K562 (cell line): ENCODE results near the gene PKLR. TPM values are rescaled to one million over a fixed set of nuclear protein-coding genes. Genes with fewer than 3 reads are reported as not detected.
A peak's percentile ranks its signal among the peaks of the same experiment; 100 is the strongest.

Experiments
- ATAC-seq: fragments of 200-7000 bp; cut with Tn5 transposase; 3 replicates; pipeline ENCODE4 v1.9.1; 2020; ENCODE audit warnings: moderate library complexity
- BruUV-seq: library from RNA; stranded (reverse); fragments of 400-500 nt; replicated peaks from 2 replicates; lab custom pipeline; 2021; lab: Mats Ljungman, UMichigan
- CTCF ChIA-PET: fragments of 300-600 bp; formaldehyde crosslinking; extraction: SDS; loops from one replicate; lab custom pipeline; 2021; ENCODE audit warnings: low intra/inter-chr PET ratio; lab: Yijun Ruan, JAX
- POLR2A ChIA-PET: fragments of 300-600, 350-650 bp; sonication (Branson Sonifier 250); formaldehyde crosslinking; extraction: SDS; loops from one replicate; lab custom pipeline; 2021; ENCODE audit warnings: antibody characterized with exemption, inconsistent platforms; lab: Yijun Ruan, JAX
- DNase-seq, 4 experiments: peaks; one replicate each; pipeline versions ENCODE4 v3.0.0 to v3.0.0-alpha.2; 2011 to 2018; ENCODE audit warnings: low spot score in 3 of 4, mixed read lengths in 3 of 4; ENCODE audit errors: extremely low read depth in 1 of 4
- FAIRE-seq: peaks from 2 replicates; lab custom pipeline; 2011; peaks lifted over from hg19 to GRCh38; lab: Jason Lieb, UNC
- H2AFZ ChIP-seq: 2 replicates; pipeline ENCODE4 v1.6.0; 2011; ENCODE audit warnings: low read depth, low read length, control low read depth, inconsistent platforms
- H3K27ac ChIP-seq: fragments of 200-600 bp; 3 replicates; pipeline ENCODE4 v1.8.0; 2011; ENCODE audit warnings: low read depth, mild to moderate bottlenecking, control low read depth, inconsistent platforms, low read length, moderate library complexity, mixed read lengths; ENCODE audit errors: extremely low read depth
- H3K27me3 ChIP-seq, 2 experiments: fragments of 300-600 bp in 1 of 2; 2 replicates in 1 of 2; 3 replicates in 1 of 2; pipeline versions ENCODE4 v1.6.0 to v1.8.0; 2011; ENCODE audit warnings: inconsistent platforms in 2 of 2, low read length in 2 of 2, mild to moderate bottlenecking in 1 of 2, mixed read lengths in 1 of 2, moderate library complexity in 1 of 2; ENCODE audit not compliant: control insufficient read depth in 2 of 2, insufficient read depth in 2 of 2
- H3K36me3 ChIP-seq: fragments of 300-600 bp; 3 replicates; pipeline ENCODE4 v1.8.0; 2011; ENCODE audit warnings: mild to moderate bottlenecking, low read length, inconsistent platforms; ENCODE audit not compliant: control insufficient read depth, insufficient read depth
- H3K4me1 ChIP-seq, 2 experiments: fragments of 200-600 bp in 1 of 2; replicated peaks in 1 of 2; 2 replicates in 1 of 2; 3 replicates in 1 of 2; pipeline versions ENCODE4 v1.5.1 to v1.8.0; 2011; ENCODE audit warnings: inconsistent platforms in 2 of 2, low read length in 2 of 2, mild to moderate bottlenecking in 1 of 2, mixed read lengths in 1 of 2, moderate library complexity in 1 of 2; ENCODE audit not compliant: control insufficient read depth in 2 of 2, insufficient read depth in 2 of 2
- H3K4me2 ChIP-seq: 2 replicates; pipeline ENCODE4 v1.6.1; 2011; ENCODE audit warnings: low read length, control low read depth, inconsistent platforms, mixed read lengths; ENCODE audit not compliant: insufficient read depth
- H3K4me3 ChIP-seq: fragments of 200-600 bp; sonication (generic), shearing (Covaris generic); 2 replicates; pipeline ENCODE4 v1.5.1; 2016; ENCODE audit warnings: control low read depth, inconsistent platforms
- H3K79me2 ChIP-seq: fragments of 200-600 bp; 3 replicates; pipeline ENCODE4 v1.8.0; 2011; ENCODE audit warnings: low read length, inconsistent platforms; ENCODE audit not compliant: control insufficient read depth, insufficient read depth
- H3K9ac ChIP-seq, 2 experiments: 2 replicates each; pipeline versions ENCODE4 v1.6.0 to v1.6.1; 2011; ENCODE audit warnings: low read depth in 2 of 2, low read length in 2 of 2, control low read depth in 1 of 2, inconsistent platforms in 1 of 2, mild to moderate bottlenecking in 1 of 2, mixed read lengths in 1 of 2; ENCODE audit not compliant: insufficient read depth in 1 of 2
- H3K9me1 ChIP-seq: one replicate; pipeline ENCODE4 v1.6.0; 2011; ENCODE audit warnings: inconsistent platforms, mild to moderate bottlenecking, low read length, moderate library complexity; ENCODE audit not compliant: control insufficient read depth, insufficient read depth
- H3K9me3 ChIP-seq: replicated peaks from 2 replicates; pipeline ENCODE4 v1.5.1; 2011; ENCODE audit warnings: low read depth, low read length, inconsistent platforms; ENCODE audit not compliant: control insufficient read depth, insufficient read depth
- H4K20me1 ChIP-seq: replicated peaks from 2 replicates; pipeline ENCODE4 v1.6.1; 2011; ENCODE audit warnings: low read length, inconsistent platforms, mixed read lengths; ENCODE audit not compliant: control insufficient read depth, insufficient read depth
- ARID1B ChIP-seq: fragments of 450-650 bp; IDR thresholded peaks from 2 replicates; pipeline ENCODE4 v1.6.1; 2016; ENCODE audit warnings: antibody characterized with exemption, mild to moderate bottlenecking, inconsistent platforms
- ATF3 ChIP-seq, 2 experiments: fragments of 450-650 bp in 1 of 2; sonication (generic) in 1 of 2; formaldehyde crosslinking in 1 of 2; IDR thresholded peaks in 1 of 2; conservative IDR thresholded peaks in 1 of 2; 2 replicates each; pipeline versions ENCODE4 v1.6.1 to v1.8.1; 2016 to 2023; ENCODE audit warnings: mild to moderate bottlenecking in 2 of 2, moderate library complexity in 2 of 2, inconsistent platforms in 1 of 2, missing genetic modification reagents in 1 of 2
- BCOR ChIP-seq: fragments of 450-650 bp; IDR thresholded peaks from 2 replicates; pipeline ENCODE4 v1.6.1; 2016
- EZH2 ChIP-seq: IDR thresholded peaks from 2 replicates; pipeline ENCODE4 v1.6.1; 2012; ENCODE audit warnings: low read depth, mild to moderate bottlenecking, inconsistent platforms, low read length, borderline replicate concordance
- FOXM1 ChIP-seq, 2 experiments: fragments of 450-650 bp in 1 of 2; sonication (generic) in 1 of 2; formaldehyde crosslinking in 1 of 2; IDR thresholded peaks; 2 replicates each; pipeline versions ENCODE4 v1.6.1 to v1.9.0; 2017 to 2022; ENCODE audit warnings: low read depth in 2 of 2, mild to moderate bottlenecking in 2 of 2, missing genetic modification reagents in 1 of 2, moderate library complexity in 1 of 2
- KDM1A ChIP-seq, 2 experiments: fragments of 450-650 bp; IDR thresholded peaks; 2 replicates each; pipeline ENCODE4 v1.6.1; 2016; ENCODE audit warnings: mild to moderate bottlenecking in 2 of 2
- RBM15 ChIP-seq: fragments of 200-400 bp; formaldehyde crosslinking; IDR thresholded peaks from 2 replicates; pipeline ENCODE4 v1.6.1; 2018; ENCODE audit warnings: mild to moderate bottlenecking, low read length, moderate library complexity; ENCODE audit not compliant: insufficient read depth
- RBM25 ChIP-seq: fragments of 200-400 bp; formaldehyde crosslinking; IDR thresholded peaks from 2 replicates; pipeline ENCODE4 v1.6.1; 2018; ENCODE audit warnings: low read length, low read depth, moderate library complexity; ENCODE audit not compliant: severe bottlenecking
- TCF7 ChIP-seq: sonication (generic); IDR thresholded peaks from 2 replicates; pipeline ENCODE4 v1.6.1; 2016; ENCODE audit warnings: antibody characterized with exemption, borderline replicate concordance
- USF1 ChIP-seq: sonication (generic); formaldehyde crosslinking; IDR thresholded peaks from 2 replicates; pipeline ENCODE4 v1.9.0; 2022; ENCODE audit warnings: mild to moderate bottlenecking, missing genetic modification reagents
- ZBTB26 ChIP-seq: fragments of 450-650 bp; formaldehyde crosslinking; IDR thresholded peaks from 2 replicates; pipeline ENCODE4 v1.4.0; 2022; ENCODE audit warnings: missing genetic modification characterization
- ZBTB33 ChIP-seq: sonication (generic); formaldehyde crosslinking; IDR thresholded peaks from 2 replicates; pipeline ENCODE4 v1.8.1; 2023; ENCODE audit warnings: mild to moderate bottlenecking, missing genetic modification reagents
- ZNF583 ChIP-seq: fragments of 250-450 bp; sonication (Bioruptor Pico); IDR thresholded peaks from 2 replicates; pipeline ENCODE4 v1.4.0; 2020
- WGBS: fragments of 100-300 bp; shearing (Covaris generic); methylation state at CpG from one replicate; pipeline ENCODE4 v1.1.6; 2016; ENCODE audit warnings: low coverage, mixed read lengths; ENCODE audit not compliant: insufficient coverage; ENCODE audit errors: missing lambda C conversion rate; 5-methylcytosine and 5-hydroxymethylcytosine counted together
- in situ Hi-C: fragments of 300-500 bp; cut with MboI; formaldehyde crosslinking; loops from 4 replicates; pipeline ENCODE4 v1.15.0; 2018; ENCODE audit warnings: inconsistent platforms, mixed read lengths
- intact Hi-C: fragments of 100-400 bp; cut with micrococcal nuclease; formaldehyde crosslinking; loops from 2 replicates; pipeline ENCODE4 v1.14.2; 2022
- polyA plus RNA-seq, 8 experiments: library from polyadenylated mRNA; depleted of rRNA in 4 of 8; stranded (reverse) in 5 of 8; unstranded in 3 of 8; fragments of >200 nt; fragmentation: Nextera tagmentation in 2 of 8; fragmentation: Illumina TruSeq in 1 of 8; extraction: Ambion mirVana in 2 of 8; extraction: Trizol in 1 of 8; gene quantifications; 2 replicates each; pipeline versions ENCODE4 v1.2.1 to v1.2.3, GENCODE V29; 2011 to 2014; ENCODE audit warnings: inconsistent platforms in 1 of 8, missing spikeins in 1 of 8
- total RNA-seq, 7 experiments: library from RNA; depleted of rRNA in 6 of 7; stranded (reverse); fragments of >200 nt in 6 of 7; fragmentation: Illumina TruSeq in 2 of 7; extraction: Trizol in 2 of 7; gene quantifications; 2 replicates each; pipeline versions ENCODE4 v1.2.1 to v1.2.3, GENCODE V29; 2011 to 2021; ENCODE audit warnings: low replicate concordance in 1 of 7

The PKLR gene
- total and polyA plus RNA-seq, 9 of the 15 experiments (the other 6 are each of a cell fraction or from before 2014, with no cell fraction given): 10.7 to 78.4 (median 38.2) TPM

- H3K4me1 ChIP-seq: peaks cover 17 to 19% of the 10 kb centered on the region in 2 experiments
- peaks cover 4% of the 10 kb centered on the region; the same call in 1 of the 3 replicates for H3K36me3 ChIP-seq
- no peak overlapping the region for H3K4me3 ChIP-seq
- 33% methylated on average over 4 of the region's 4 CpGs for WGBS
- no TSS peak for BruUV-seq
- ATAC-seq (no peak), DNase-seq (peak in 2 of 4 experiments; percentile 11 to 24), FAIRE-seq (no peak)
- H3K9me3 ChIP-seq: no peaks in the 10 kb centered on the region
- CTCF ChIA-PET: interaction anchor here (0.6 kb wide), 1 partner anchor 37 kb away, joined by 4 read pairs; no protein-coding TSS in a partner anchor
- H4K20me1 ChIP-seq: no peaks in the 10 kb centered on the region
- H3K27me3 ChIP-seq: no peaks in the 10 kb centered on the region
- H3K79me2 ChIP-seq: peaks cover 14% of the 10 kb centered on the region; the same call in 2 of the 3 replicates
- in situ Hi-C loops (no loop called here), intact Hi-C loops (no loop called here)
- H2AFZ ChIP-seq: peak overlapping the region; percentile 80
- peak overlapping the region; percentile 26 for H3K4me2 ChIP-seq
- H3K27ac ChIP-seq: no peak overlapping the region; the same call in 2 of the 3 replicates
- POLR2A ChIA-PET: interaction anchor here (0.6 to 0.7 kb wide), 2 partner anchors 78 to 592 kb away, joined by 4 read pairs; no protein-coding TSS in a partner anchor
- H3K9me1 ChIP-seq: no peaks in the 10 kb centered on the region
- peak overlapping the region in 1 of 2 experiments; percentile 1; a peak in 1 of 4 replicates for H3K9ac ChIP-seq
- TF ChIP-seq RBM25 (peak; percentile 82), BCOR (peak; percentile 94), ZBTB26 (CRISPR knock-in tag) (no peak), USF1 (0 out of 2 replicates have a peak, but pooled peaks have one; percentile 13), FOXM1 (IDR thresholded peaks at IDR 0.05; ENCODE audit: low read depth) (0 out of 2 replicates have a peak, but pooled peaks have one; percentile 8), FOXM1 (CRISPR knock-in tag; IDR thresholded peaks at IDR 0.05; ENCODE audit: low read depth) (no peak), KDM1A (IDR thresholded peaks at IDR 0.05) (peak; percentile 71 to 83), ATF3 (IDR thresholded peaks at IDR 0.05) (peak; percentile 43; the same call in 1 of the 2 replicates), ATF3 (CRISPR knock-in tag; conservative IDR thresholded peaks at IDR 0.05) (no peak), TCF7 (0 out of 2 replicates have a peak, but pooled peaks have one; percentile 43), ZNF583 (CRISPR knock-in tag) (peak; percentile 18; the same call in 1 of the 2 replicates), RBM15 (no peak), ARID1B (no peak), ZBTB33 (CRISPR knock-in tag) (peak; percentile 91), EZH2 (no peak)
Measured at GRCh38 chr1:155241841-155242264, 59.4 kb downstream of the PKLR start.
